GM23248 (cell line): Measurements from ENCODE around the gene DCAF4.

Experiments
- EZH2 ChIP-seq: fragments of 200-600 bp; sonication (generic); IDR thresholded peaks from 2 replicates; pipeline ENCODE4 v1.6.1; 2018; ENCODE audit warnings: antibody characterized with exemption, mild to moderate bottlenecking; ENCODE audit not compliant: insufficient read depth, poor library complexity, severe bottlenecking
- EZH2phosphoT487 ChIP-seq: fragments of 200-600 bp; sonication (generic); IDR thresholded peaks from 2 replicates; pipeline ENCODE4 v1.6.1; 2018; ENCODE audit warnings: antibody characterized with exemption, moderate library complexity, mild to moderate bottlenecking, low read depth; ENCODE audit not compliant: insufficient read depth

DNA sequence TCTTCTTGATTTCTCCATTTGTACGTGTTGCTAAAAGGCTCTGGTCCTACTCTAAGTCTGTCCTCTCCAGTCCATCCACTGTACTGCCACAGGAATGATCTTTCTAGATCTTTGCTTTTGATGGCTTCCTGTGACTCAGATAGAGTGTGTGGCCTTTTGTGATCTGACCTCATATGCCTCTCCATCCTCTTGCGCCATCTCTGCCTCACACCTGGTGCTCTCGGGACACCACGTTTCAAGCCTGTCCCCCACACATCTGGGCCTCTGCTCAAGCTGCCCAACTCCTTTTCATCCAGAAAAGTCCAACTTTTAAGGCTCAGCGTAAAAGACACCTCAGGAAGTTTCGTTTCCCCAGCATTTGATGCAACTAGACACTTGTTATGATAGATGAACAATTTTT, 39.0 kb downstream of the DCAF4 start:
- TF ChIP-seq EZH2phosphoT487, result no peak
- TF ChIP-seq EZH2, result no peak
